WTC11 (cell line): Measurements from ENCODE around the gene MFAP1. TPM values are rescaled to one million over a fixed set of nuclear protein-coding genes. Genes with fewer than 3 reads are reported as not detected.

ENCODE experiments used
- ATAC-seq: fragments of 200-7000 bp; cut with Tn5 transposase; 2 replicates; pipeline ENCODE4 v1.10.0; 2021; ENCODE audit warnings: mild to moderate bottlenecking, moderate library complexity
- CTCF ChIA-PET: fragments of 300-600 bp; sonication (Branson Sonifier 250); formaldehyde crosslinking; loops from one replicate; lab custom pipeline; 2021; ENCODE audit warnings: antibody characterized with exemption; lab: Charles Lee
- POLR2A ChIA-PET: fragments of 350-600 bp; sonication (Branson Sonifier 250); formaldehyde crosslinking; loops from one replicate; lab custom pipeline; 2021; ENCODE audit warnings: antibody characterized with exemption; lab: Charles Lee
- DNase-seq: peaks from one replicate; pipeline ENCODE4 v3.0.0; 2021; ENCODE audit warnings: low spot score
- H3K27ac Mint-ChIP-seq: 2 replicates; pipeline ENCODE4 v1.8.0; 2021; ENCODE audit warnings: mixed read lengths
- H3K27me3 Mint-ChIP-seq: 2 replicates; pipeline ENCODE4 v1.8.0; 2021; ENCODE audit warnings: low read depth, mild to moderate bottlenecking, moderate library complexity, mixed read lengths
- H3K36me3 Mint-ChIP-seq: 2 replicates; pipeline ENCODE4 v1.8.0; 2021; ENCODE audit warnings: mixed read lengths
- H3K4me1 Mint-ChIP-seq: 2 replicates; pipeline ENCODE4 v1.8.0; 2022; ENCODE audit warnings: mixed read lengths
- H3K4me3 Mint-ChIP-seq: 2 replicates; pipeline ENCODE4 v1.8.0; 2021; ENCODE audit warnings: mild to moderate bottlenecking, moderate library complexity, mixed read lengths
- H3K9me3 Mint-ChIP-seq: 2 replicates; pipeline ENCODE4 v1.8.0; 2021; ENCODE audit warnings: mixed read lengths
- AR ChIP-seq: fragments of 250-450 bp; sonication (Bioruptor Pico); IDR thresholded peaks from 2 replicates; pipeline ENCODE4 v1.9.0; 2021; ENCODE audit warnings: mild to moderate bottlenecking
- CBFB ChIP-seq: sonication (generic); formaldehyde crosslinking; IDR thresholded peaks from 2 replicates; pipeline ENCODE4 v1.8.1; 2022; ENCODE audit warnings: mild to moderate bottlenecking, low read depth, missing genetic modification reagents
- CREB1 ChIP-seq: sonication (generic); formaldehyde crosslinking; IDR thresholded peaks from 2 replicates; pipeline ENCODE4 v1.8.0; 2023; ENCODE audit warnings: mild to moderate bottlenecking, missing genetic modification reagents
- ERG ChIP-seq: fragments of 250-450 bp; sonication (Bioruptor Pico); IDR thresholded peaks from 2 replicates; pipeline ENCODE4 v1.8.0; 2021; ENCODE audit warnings: mild to moderate bottlenecking
- FOXJ3 ChIP-seq: sonication (generic); formaldehyde crosslinking; IDR thresholded peaks from 2 replicates; pipeline ENCODE4 v1.9.0; 2021; ENCODE audit warnings: missing genetic modification reagents, mild to moderate bottlenecking, borderline replicate concordance
- FOXP1 ChIP-seq: sonication (generic); formaldehyde crosslinking; IDR thresholded peaks from 2 replicates; pipeline ENCODE4 v1.8.0; 2022; ENCODE audit warnings: missing genetic modification reagents, mild to moderate bottlenecking, moderate library complexity, borderline replicate concordance
- GTF2I ChIP-seq: fragments of 250-450 bp; sonication (Bioruptor Pico); conservative IDR thresholded peaks from 2 replicates; pipeline ENCODE4 v1.4.0; 2021; ENCODE audit warnings: mild to moderate bottlenecking
- HMGA2 ChIP-seq: fragments of 250-450 bp; sonication (Bioruptor Pico); IDR thresholded peaks from 2 replicates; pipeline ENCODE4 v1.4.0; 2021; ENCODE audit warnings: mild to moderate bottlenecking, moderate library complexity
- NR2C2 ChIP-seq: sonication (generic); formaldehyde crosslinking; IDR thresholded peaks from 2 replicates; pipeline ENCODE4 v1.8.0; 2022; ENCODE audit warnings: mild to moderate bottlenecking, missing genetic modification reagents
- PRRX2 ChIP-seq: fragments of 250-450 bp; sonication (Bioruptor Pico); IDR thresholded peaks from 2 replicates; pipeline ENCODE4 v1.8.0; 2021; ENCODE audit warnings: mild to moderate bottlenecking
- RORB ChIP-seq: fragments of 250-450 bp; sonication (Bioruptor Pico); IDR thresholded peaks from 2 replicates; pipeline ENCODE4 v1.9.0; 2021; ENCODE audit warnings: mild to moderate bottlenecking
- TCF7 ChIP-seq: sonication (generic); formaldehyde crosslinking; IDR thresholded peaks from 2 replicates; pipeline ENCODE4 v1.8.0; 2022; ENCODE audit warnings: mild to moderate bottlenecking, low read depth, missing genetic modification reagents, moderate library complexity
- TEAD1 ChIP-seq: sonication (generic); formaldehyde crosslinking; IDR thresholded peaks from 2 replicates; pipeline ENCODE4 v1.8.0; 2022; ENCODE audit warnings: mild to moderate bottlenecking, missing genetic modification reagents
- TP53 ChIP-seq: sonication (generic); formaldehyde crosslinking; IDR thresholded peaks from 2 replicates; pipeline ENCODE4 v1.8.1; 2023; ENCODE audit warnings: mild to moderate bottlenecking, missing genetic modification reagents
- ZMAT4 ChIP-seq: fragments of 250-450 bp; sonication (Bioruptor Pico); IDR thresholded peaks from 2 replicates; pipeline ENCODE4 v1.9.0; 2021; ENCODE audit warnings: mild to moderate bottlenecking
- ZNF281 ChIP-seq: sonication (generic); formaldehyde crosslinking; IDR thresholded peaks from 2 replicates; pipeline ENCODE4 v1.8.0; 2023; ENCODE audit warnings: mild to moderate bottlenecking, missing genetic modification reagents
- ZNF396 ChIP-seq: fragments of 250-450 bp; sonication (Bioruptor Pico); IDR thresholded peaks from 2 replicates; pipeline ENCODE4 v1.8.0; 2021; ENCODE audit warnings: mild to moderate bottlenecking, moderate library complexity, borderline replicate concordance
- total RNA-seq: library from RNA; stranded (reverse); gene quantifications from 3 replicates; pipeline ENCODE4 v1.2.3, GENCODE V29; 2021
- TF ChIP-seq, protein P1 (sequence below): sonication (generic); formaldehyde crosslinking; IDR thresholded peaks from 2 replicates; pipeline ENCODE4 v1.8.1; 2023; ENCODE audit warnings: mild to moderate bottlenecking, missing genetic modification reagents
- TF ChIP-seq, protein P2 (sequence below): fragments of 250-450 bp; sonication (Bioruptor Pico); IDR thresholded peaks from 2 replicates; pipeline ENCODE4 v1.9.0; 2021; ENCODE audit warnings: mild to moderate bottlenecking, borderline replicate concordance

The MFAP1 gene
- total RNA-seq, 1 experiment from 2014 or later: 32.4 TPM

- Mint-ChIP-seq H3K4me3 (peak overlapping the region; percentile 97), H3K4me1 (peaks cover 43% of the 10 kb centered on the region), H3K27me3 (no peaks in the 10 kb centered on the region), H3K27ac (peak overlapping the region; percentile 98), H3K36me3 (peaks cover 39% of the 10 kb centered on the region), H3K9me3 (no peaks in the 10 kb centered on the region)
- TF ChIP-seq HMGA2 (CRISPR knock-in tag) (no peak), RORB (0 out of 2 replicates have a peak, but pooled peaks have one; percentile 2)
- TF ChIP-seq, protein P1, sequence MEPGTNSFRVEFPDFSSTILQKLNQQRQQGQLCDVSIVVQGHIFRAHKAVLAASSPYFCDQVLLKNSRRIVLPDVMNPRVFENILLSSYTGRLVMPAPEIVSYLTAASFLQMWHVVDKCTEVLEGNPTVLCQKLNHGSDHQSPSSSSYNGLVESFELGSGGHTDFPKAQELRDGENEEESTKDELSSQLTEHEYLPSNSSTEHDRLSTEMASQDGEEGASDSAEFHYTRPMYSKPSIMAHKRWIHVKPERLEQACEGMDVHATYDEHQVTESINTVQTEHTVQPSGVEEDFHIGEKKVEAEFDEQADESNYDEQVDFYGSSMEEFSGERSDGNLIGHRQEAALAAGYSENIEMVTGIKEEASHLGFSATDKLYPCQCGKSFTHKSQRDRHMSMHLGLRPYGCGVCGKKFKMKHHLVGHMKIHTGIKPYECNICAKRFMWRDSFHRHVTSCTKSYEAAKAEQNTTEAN (CRISPR knock-in tag): no peak
- ATAC-seq (no peak), DNase-seq (peak; percentile 23)
- ChIA-PET POLR2A (interaction anchor here (1.1 to 1.2 kb wide), 2 partner anchors 8 to 16 kb away, joined by 3 to 6 read pairs; partner anchors contain the start of gene ELL3), CTCF (interaction anchor here (0.5 to 11.1 kb wide), 2 partner anchors 11 to 17 kb away, joined by 4 to 75 read pairs; partner anchors contain the start of gene ELL3)
Measured at GRCh38 chr15:43792761-43793476, 31.6 kb downstream of the MFAP1 start.

DNA sequence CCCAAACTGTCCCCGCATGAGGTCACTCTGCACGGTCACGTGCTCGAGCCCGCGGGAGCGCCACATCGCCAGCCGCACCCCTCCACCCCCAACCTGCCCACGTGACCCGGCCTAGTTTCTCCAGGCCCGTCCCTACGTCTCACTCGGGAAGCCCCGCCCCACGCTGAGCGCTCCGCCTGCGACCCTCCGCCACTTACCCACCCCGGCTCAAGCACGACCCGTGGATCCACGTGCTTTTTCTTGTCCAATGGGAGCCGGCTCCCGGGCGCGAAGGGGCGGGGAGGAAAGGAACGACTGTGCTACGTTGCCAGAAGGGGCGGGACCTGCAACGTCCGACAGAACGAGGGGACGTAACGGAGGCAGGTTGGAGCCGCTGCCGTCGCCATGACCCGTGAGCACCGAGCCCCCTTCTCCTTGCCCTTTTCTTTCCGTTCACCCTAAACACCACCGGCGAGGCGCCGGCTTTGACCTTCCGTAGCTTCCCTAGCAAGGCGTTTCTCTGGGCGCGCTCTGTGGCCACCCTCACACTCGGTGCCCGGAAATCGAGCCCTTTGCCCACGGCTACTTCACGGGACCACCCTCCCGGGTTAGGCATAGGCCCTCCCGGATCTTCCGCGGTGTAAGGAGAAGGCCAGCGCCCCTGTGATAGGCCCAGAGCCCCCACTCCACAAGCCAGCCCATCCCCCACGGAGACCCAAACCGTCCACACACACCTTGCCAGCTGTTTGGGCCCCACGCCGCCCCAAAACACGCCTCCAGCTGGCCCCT lies 32.3 kb downstream of the MFAP1 start, which contains the start of gene SERF2:
TSS of gene SERF2 (plus strand) at position 328 of the 768 bp plus-strand sequence. CDS start at position 385, 57 bp downstream.
- DNase-seq (peak; percentile 100), ATAC-seq (peak; percentile 94)
- Mint-ChIP-seq H3K27ac (peak within 1 kb of the TSS; percentile 98), H3K4me3 (peak within 1 kb of the TSS; percentile 97), H3K9me3 (no peaks in the 10 kb centered on the region), H3K4me1 (peaks cover 43% of the 10 kb centered on the region), H3K27me3 (no peaks in the 10 kb centered on the region), H3K36me3 (peaks cover 39% of the 10 kb centered on the region)
- ChIA-PET POLR2A (interaction anchor here (1.1 to 1.5 kb wide), 3 partner anchors 9 to 16 kb away, joined by 3 to 7 read pairs (median 6); partner anchors contain the start of gene ELL3), CTCF (interaction anchor here (11.1 kb wide), 1 partner anchor 16 kb away, joined by 75 read pairs; the partner anchor contains the start of gene ELL3)
- TF ChIP-seq AR (CRISPR knock-in tag) (0 out of 2 replicates have a peak, but pooled peaks have one; percentile 14), ZNF281 (peak; percentile 28; the same call in 1 of the 2 replicates), GTF2I (CRISPR knock-in tag) (no peak), PRRX2 (CRISPR knock-in tag) (no peak), ZMAT4 (no peak), FOXP1 (CRISPR knock-in tag) (no peak), TP53 (CRISPR knock-in tag) (no peak), RORB (no peak), TEAD1 (CRISPR knock-in tag) (peak; percentile 50; the same call in 1 of the 2 replicates), ZNF396 (CRISPR knock-in tag) (no peak), NR2C2 (CRISPR knock-in tag) (no peak), CBFB (CRISPR knock-in tag) (no peak), FOXJ3 (CRISPR knock-in tag) (no peak), ERG (CRISPR knock-in tag) (no peak), TCF7 (CRISPR knock-in tag) (0 out of 2 replicates have a peak, but pooled peaks have one; percentile 41), CREB1 (CRISPR knock-in tag) (no peak)
- TF ChIP-seq, protein P2, sequence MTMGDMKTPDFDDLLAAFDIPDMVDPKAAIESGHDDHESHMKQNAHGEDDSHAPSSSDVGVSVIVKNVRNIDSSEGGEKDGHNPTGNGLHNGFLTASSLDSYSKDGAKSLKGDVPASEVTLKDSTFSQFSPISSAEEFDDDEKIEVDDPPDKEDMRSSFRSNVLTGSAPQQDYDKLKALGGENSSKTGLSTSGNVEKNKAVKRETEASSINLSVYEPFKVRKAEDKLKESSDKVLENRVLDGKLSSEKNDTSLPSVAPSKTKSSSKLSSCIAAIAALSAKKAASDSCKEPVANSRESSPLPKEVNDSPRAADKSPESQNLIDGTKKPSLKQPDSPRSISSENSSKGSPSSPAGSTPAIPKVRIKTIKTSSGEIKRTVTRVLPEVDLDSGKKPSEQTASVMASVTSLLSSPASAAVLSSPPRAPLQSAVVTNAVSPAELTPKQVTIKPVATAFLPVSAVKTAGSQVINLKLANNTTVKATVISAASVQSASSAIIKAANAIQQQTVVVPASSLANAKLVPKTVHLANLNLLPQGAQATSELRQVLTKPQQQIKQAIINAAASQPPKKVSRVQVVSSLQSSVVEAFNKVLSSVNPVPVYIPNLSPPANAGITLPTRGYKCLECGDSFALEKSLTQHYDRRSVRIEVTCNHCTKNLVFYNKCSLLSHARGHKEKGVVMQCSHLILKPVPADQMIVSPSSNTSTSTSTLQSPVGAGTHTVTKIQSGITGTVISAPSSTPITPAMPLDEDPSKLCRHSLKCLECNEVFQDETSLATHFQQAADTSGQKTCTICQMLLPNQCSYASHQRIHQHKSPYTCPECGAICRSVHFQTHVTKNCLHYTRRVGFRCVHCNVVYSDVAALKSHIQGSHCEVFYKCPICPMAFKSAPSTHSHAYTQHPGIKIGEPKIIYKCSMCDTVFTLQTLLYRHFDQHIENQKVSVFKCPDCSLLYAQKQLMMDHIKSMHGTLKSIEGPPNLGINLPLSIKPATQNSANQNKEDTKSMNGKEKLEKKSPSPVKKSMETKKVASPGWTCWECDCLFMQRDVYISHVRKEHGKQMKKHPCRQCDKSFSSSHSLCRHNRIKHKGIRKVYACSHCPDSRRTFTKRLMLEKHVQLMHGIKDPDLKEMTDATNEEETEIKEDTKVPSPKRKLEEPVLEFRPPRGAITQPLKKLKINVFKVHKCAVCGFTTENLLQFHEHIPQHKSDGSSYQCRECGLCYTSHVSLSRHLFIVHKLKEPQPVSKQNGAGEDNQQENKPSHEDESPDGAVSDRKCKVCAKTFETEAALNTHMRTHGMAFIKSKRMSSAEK (CRISPR knock-in tag): no peak
